HG02970 (cell line): Measurements from ENCODE around the gene OLFM2.
"Not testable (repeated sequence)": the region's sequence is repeated elsewhere in the genome, so short reads cannot be mapped to it uniquely, and the experiment has no call there.

Experiments used
- ATAC-seq: cut with Tn5 transposase; IDR thresholded peaks from one replicate; pipeline ENCODE4 v1.9.1; 2021; ENCODE audit warnings: mild to moderate bottlenecking, moderate library complexity, moderate number of reproducible peaks; ENCODE audit not compliant: unreplicated experiment, low FRiP score

OLFM2 gene

GRCh38 chr19:9936326-9937000 lies at the start of gene OLFM2:
Gene OLFM2 (minus strand): TSS chr19:9936515. CDS start chr19:9936366, 149 bp downstream.
- ATAC-seq = no peak

- no peak for ATAC-seq
Measured at GRCh38 chr19:9981406-9982260, 45.3 kb upstream of the OLFM2 start.

GRCh38 chr19:9972103-9972502 lies 35.8 kb upstream of the OLFM2 start:
- no peak for ATAC-seq

GRCh38 chr19:9971166-9971897 lies 35.0 kb upstream of the OLFM2 start:
- ATAC-seq = no peak

GRCh38 chr19:9970481-9970880 lies 34.2 kb upstream of the OLFM2 start:
- no peak for ATAC-seq

GRCh38 chr19:9969688-9969975 lies 33.3 kb upstream of the OLFM2 start:
- ATAC-seq = no peak

- ATAC-seq = no peak
Measured at GRCh38 chr19:9968820-9969687, 32.7 kb upstream of the OLFM2 start.

GRCh38 chr19:9967326-9967725 lies 31.0 kb upstream of the OLFM2 start:
- no peak for ATAC-seq

GRCh38 chr19:9966448-9966847 lies 30.1 kb upstream of the OLFM2 start:
- no peak for ATAC-seq

- no peak for ATAC-seq
Measured at GRCh38 chr19:9966024-9966423, 29.7 kb upstream of the OLFM2 start.

- ATAC-seq = no peak
Measured at GRCh38 chr19:9962623-9963290, 26.4 kb upstream of the OLFM2 start.

GRCh38 chr19:9961103-9961502 lies 24.8 kb upstream of the OLFM2 start:
- no peak for ATAC-seq

GRCh38 chr19:9958379-9958821 lies 22.1 kb upstream of the OLFM2 start:
- ATAC-seq = no peak

GRCh38 chr19:9956956-9957355 lies 20.6 kb upstream of the OLFM2 start:
- ATAC-seq = no peak

GRCh38 chr19:9953802-9954542 lies 17.7 kb upstream of the OLFM2 start:
- no peak for ATAC-seq

GRCh38 chr19:9952276-9952675 lies 16.0 kb upstream of the OLFM2 start:
- ATAC-seq = no peak

- ATAC-seq = no peak
Measured at GRCh38 chr19:9947441-9947840, 11.1 kb upstream of the OLFM2 start.

GRCh38 chr19:9946528-9947125 lies 10.3 kb upstream of the OLFM2 start:
- ATAC-seq = not testable (repeated sequence)
